Myocyte (in vitro differentiated cells): ENCODE data around the gene PTBP1. TPM values are rescaled to one million over a fixed set of nuclear protein-coding genes. Genes with fewer than 3 reads are reported as not detected.
"Not testable (repeated sequence)": the region's sequence is repeated elsewhere in the genome, so short reads cannot be mapped to it uniquely, and the experiment has no call there.

Source experiments
- DNase-seq: peaks from one replicate; pipeline ENCODE4 v3.0.0-alpha.2; 2012; ENCODE audit warnings: low read depth
- total RNA-seq: library from RNA; depleted of rRNA; stranded (reverse); fragments of >200 nt; gene quantifications from 2 replicates; pipeline ENCODE4 v1.2.3, GENCODE V29; 2014

PTBP1 gene
- total RNA-seq, 1 donor from 2014 or later: 89.0 TPM

- no peak for DNase-seq
Observed at GRCh38 chr19:824885-825284, 27.6 kb downstream of the PTBP1 start.

GRCh38 chr19:825897-826644 is 28.8 kb downstream of the PTBP1 start:
- no peak for DNase-seq

- DNase-seq: no peak
Observed at GRCh38 chr19:827314-827709, 30.1 kb downstream of the PTBP1 start.

DNA sequence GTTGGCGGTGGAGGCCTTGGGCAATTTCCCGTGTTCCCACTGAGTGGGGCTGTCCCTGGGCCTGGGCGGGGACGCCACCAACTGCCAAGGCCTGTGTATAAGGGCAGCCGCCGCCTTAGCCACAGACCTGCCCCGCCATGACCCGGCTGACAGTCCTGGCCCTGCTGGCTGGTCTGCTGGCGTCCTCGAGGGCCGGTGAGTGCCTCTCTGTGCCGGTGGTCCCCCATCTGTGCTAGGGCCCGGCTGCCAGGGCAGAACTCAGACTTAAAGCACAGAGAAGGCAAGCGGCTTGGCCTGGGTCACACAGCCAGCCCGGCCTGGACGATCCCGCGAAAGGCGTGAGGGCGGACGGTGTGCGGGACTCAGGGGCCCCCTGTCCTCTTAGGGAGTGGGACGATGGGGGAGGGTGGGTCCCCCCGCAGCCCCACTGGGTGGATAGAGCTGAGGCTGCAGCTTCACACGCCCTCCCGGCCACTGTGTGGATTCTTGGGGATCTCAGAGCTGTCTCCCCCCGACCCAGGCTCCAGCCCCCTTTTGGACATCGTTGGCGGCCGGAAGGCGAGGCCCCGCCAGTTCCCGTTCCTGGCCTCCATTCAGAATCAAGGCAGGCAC is 30.6 kb downstream of the PTBP1 start, which contains the start of gene AZU1:
AZU1 (plus strand) TSS at position 128 of the 612 bp plus-strand sequence; CDS start at position 138, 10 bp downstream.
- peak; percentile 30 for DNase-seq

GRCh38 chr19:829129-829758 is 32.0 kb downstream of the PTBP1 start:
- no peak for DNase-seq

DNA sequence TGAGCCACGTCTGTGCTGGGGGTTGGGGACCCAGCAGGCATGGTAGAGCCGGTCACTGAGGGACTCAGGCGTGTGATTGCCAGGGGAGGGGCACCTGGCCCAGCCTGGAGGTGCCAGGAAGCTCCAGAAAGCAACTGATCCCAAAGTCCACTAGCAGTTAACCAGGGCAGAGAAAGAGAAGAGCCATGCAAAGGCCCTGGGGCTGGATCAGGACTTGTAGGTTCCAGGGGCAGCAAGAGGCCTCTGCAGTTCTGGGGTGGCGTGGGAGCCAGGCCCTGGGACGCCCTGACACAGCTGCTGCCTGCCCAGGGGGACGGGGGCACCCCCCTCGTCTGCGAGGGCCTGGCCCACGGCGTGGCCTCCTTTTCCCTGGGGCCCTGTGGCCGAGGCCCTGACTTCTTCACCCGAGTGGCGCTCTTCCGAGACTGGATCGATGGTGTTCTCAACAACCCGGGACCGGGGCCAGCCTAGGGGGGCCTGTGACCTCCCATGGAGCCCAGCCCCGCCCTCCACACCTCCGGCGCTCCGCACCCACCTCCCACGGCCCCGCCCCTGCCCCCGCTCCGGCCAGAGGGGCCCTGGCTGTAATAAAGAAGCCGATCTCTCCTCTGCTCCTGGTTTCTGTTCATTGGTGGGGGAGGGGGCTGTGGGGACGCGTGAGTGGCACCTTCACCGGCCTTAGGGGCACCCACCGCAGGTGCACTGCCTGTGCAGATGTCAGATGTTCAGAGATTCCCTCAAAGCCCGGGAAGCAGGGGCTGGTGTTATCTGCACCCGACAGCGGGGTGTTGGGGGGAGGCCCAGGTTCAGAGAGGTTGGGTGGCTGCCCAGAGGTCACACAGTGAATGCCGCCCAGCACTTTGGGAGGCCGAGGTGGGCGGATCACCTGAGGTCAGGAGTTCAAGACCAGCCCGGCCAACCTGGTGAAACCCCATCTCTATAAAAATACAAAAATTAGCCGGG is 34.4 kb downstream of the PTBP1 start:
- DNase-seq: no peak

DNA sequence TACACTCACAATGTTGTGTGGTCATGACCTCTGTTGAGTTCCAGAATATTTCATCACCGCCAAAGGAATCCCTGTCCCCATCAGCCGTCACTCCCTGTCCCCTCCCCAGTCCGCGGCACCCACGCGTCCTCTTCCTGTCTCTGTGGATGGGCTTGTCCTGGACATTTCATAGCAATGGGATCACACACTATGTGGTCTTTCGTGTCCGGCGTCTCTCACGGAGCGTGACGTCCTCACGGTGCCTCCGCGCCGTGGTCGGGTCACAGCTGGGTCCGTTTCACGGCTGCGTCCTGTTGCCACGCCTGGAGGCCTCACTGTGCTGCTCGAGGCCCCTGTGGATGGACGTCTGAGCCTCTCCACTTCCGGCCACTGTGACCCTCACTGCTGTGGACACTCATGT is 37.0 kb downstream of the PTBP1 start:
- no peak for DNase-seq

- peak; percentile 42 for DNase-seq
Observed at GRCh38 chr19:835210-835810, 38.1 kb downstream of the PTBP1 start.

- DNase-seq: no peak
Observed at GRCh38 chr19:840519-841206, 43.4 kb downstream of the PTBP1 start, which contains the start of gene PRTN3. Gene PRTN3, plus strand, starts transcription at chr19:840999. Its CDS starts 10 bp downstream, at chr19:841009.

DNA sequence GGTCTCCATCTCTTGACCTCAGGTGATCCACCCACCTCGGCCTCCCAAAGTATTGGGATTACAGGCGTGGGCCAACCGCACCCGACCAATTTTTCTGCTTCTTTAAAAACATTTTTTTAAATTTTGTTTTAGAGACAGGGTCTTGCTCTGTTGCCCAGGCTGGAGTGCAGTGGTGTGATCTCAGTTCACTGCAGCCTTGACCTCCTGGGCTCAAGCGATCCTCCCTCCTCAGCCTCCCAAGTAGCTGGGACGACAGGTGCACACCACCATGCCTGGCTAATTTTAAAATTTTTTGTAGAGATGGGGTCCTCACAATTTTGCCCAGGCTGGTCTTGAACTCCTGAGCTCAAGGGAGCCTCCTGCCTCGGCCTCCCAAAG is 45.5 kb downstream of the PTBP1 start:
- not testable (repeated sequence) for DNase-seq

DNA sequence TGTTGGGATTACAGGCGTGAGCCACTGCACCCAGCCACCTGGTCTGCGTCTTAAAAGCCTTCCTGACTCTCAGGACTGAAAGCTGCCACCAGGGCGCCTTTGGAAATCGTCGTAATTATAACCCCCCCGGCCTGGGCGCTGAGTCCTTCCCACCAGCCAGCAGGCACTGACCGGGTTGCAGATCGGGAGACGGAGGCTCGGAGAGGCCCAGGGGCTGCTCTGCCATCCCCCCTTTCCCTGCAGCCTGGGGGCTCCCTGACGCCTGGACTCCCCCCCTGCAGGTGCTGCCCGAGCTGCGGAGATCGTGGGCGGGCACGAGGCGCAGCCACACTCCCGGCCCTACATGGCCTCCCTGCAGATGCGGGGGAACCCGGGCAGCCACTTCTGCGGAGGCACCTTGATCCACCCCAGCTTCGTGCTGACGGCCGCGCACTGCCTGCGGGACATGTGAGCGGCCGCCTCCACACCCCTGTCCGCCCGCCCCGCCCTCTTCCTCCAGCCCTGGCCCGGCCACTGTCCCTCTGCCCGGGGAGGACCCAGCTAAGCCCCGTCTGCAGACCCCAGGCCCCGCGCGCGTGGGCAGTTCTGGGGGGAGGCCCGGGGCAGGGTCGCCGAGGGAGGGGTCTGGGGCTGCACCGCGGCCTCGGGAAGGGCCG is 46.1 kb downstream of the PTBP1 start:
- no peak for DNase-seq

DNA sequence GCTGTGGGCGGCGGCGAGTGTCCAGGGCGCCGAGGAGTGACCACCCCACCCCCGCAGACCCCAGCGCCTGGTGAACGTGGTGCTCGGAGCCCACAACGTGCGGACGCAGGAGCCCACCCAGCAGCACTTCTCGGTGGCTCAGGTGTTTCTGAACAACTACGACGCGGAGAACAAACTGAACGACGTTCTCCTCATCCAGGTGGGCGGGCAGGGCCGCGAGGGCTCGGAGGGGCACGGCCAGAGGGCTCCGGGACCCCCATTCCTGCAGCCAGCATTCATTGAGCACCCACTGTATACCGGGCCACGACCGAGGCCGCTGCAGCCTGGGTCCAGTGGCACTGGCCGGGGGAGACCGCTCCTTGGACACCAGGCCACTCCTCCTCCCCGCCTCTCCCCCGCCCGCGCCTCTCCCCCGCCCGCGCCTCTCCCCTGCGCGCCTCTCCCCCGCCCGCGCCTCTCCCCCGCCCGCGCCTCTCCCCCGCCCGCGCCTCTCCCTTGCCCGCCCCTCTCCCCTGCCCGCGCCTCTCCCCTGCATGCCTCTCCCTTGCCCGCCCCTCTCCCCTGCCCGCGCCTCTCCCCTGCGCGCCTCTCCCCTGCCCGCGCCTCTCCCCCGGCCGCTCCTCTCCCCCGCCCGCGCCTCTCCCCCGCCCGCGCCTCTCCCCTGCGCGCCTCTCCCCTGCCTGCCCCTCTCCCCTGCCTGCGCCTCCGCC is 46.7 kb downstream of the PTBP1 start:
- no peak for DNase-seq

DNA sequence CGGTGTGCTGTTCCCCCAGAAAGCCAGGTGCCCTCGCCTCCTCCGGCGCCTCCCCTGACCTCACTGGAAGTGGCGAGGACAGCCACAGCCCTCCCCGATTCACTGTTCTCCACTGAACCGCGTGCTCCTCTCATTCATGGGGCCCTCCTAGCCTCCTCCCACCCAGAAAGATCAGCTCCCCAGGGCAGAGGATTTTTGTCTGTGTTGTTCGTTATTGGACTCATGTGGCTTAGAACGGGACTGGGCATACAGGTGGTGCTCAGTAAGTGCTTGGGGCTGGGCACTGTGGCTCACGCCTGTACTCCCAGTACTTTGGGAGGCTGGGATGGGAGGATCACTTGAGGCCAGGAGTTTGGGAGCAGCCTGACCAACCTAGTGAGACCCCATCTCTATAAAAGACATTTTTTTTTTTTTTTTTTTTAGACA is 47.3 kb downstream of the PTBP1 start:
- no peak for DNase-seq

- no peak for DNase-seq
Observed at GRCh38 chr19:845707-846521, 48.7 kb downstream of the PTBP1 start.

- DNase-seq: no peak
Observed at GRCh38 chr19:848386-848921, 51.2 kb downstream of the PTBP1 start.

GRCh38 chr19:849195-849594 is 51.9 kb downstream of the PTBP1 start:
- not testable (repeated sequence) for DNase-seq

GRCh38 chr19:850221-850978 is 53.1 kb downstream of the PTBP1 start:
- DNase-seq: peak; percentile 85
